ENCODE data around the gene DNM3.

The DNM3 gene

GRCh38 chr1:171871848-171872247 is 30.6 kb downstream of the DNM3 start:
- no peak for TF ChIP-seq ZBTB11 (tag by site-specific recombination; conservative IDR thresholded peaks at IDR 0.05; ENCODE audit: low read depth)
- no peak for TF ChIP-seq HOXC10 (CRISPR knock-in tag; IDR thresholded peaks at IDR 0.05)
- no peak overlapping the region for H3K4me3 ChIP-seq (ENCODE audit: low read depth, low read length)
- no peaks in the 10 kb centered on the region for H3K9me3 ChIP-seq (ENCODE audit: control insufficient read depth, insufficient read depth, low read depth, low read length)
- H3K36me3 ChIP-seq (ENCODE audit: control insufficient read depth in 2 of 2, insufficient read depth in 1 of 2, low read length in 2 of 2) = no peaks in the 10 kb centered on the region
- peaks cover 3% of the 10 kb centered on the region; the same call in 1 of the 2 replicates for H3K4me1 ChIP-seq (ENCODE audit: control insufficient read depth, insufficient read depth, low read length)
- no peak overlapping the region for H3K27ac ChIP-seq (ENCODE audit: extremely low read depth, low read depth, low read length)
- CTCF ChIA-PET = interaction anchor here (1.3 kb wide), 1 partner anchor 71 kb away, joined by 3 read pairs; no protein-coding TSS in a partner anchor
- POLR2A ChIA-PET = no interaction called here

GRCh38 chr1:171872430-171872829 is 31.1 kb downstream of the DNM3 start:
- POLR2A ChIA-PET = no interaction called here
- Histone ChIP-seq H3K9me3 (ENCODE audit: control insufficient read depth, insufficient read depth, low read depth, low read length) (no peaks in the 10 kb centered on the region), H3K4me1 (ENCODE audit: control insufficient read depth, insufficient read depth, low read length) (peaks cover 3% of the 10 kb centered on the region; the same call in 1 of the 2 replicates), H3K27ac (ENCODE audit: extremely low read depth, low read depth, low read length) (no peak overlapping the region), H3K4me3 (ENCODE audit: low read depth, low read length) (no peak overlapping the region), H3K36me3 (ENCODE audit: control insufficient read depth in 2 of 2, insufficient read depth in 1 of 2, low read length in 2 of 2) (no peaks in the 10 kb centered on the region)
- CTCF ChIA-PET = interaction anchor here (1.3 kb wide), 1 partner anchor 71 kb away, joined by 3 read pairs; no protein-coding TSS in a partner anchor
- TF ChIP-seq ZNF280D (tag by site-specific recombination; IDR thresholded peaks at IDR 0.05) (no peak), ZBTB6 (tag by site-specific recombination; IDR thresholded peaks at IDR 0.05) (no peak), MYNN (tag by site-specific recombination; IDR thresholded peaks at IDR 0.05; ENCODE audit: borderline replicate concordance) (no peak), ZNF19 (tag by site-specific recombination; IDR thresholded peaks at IDR 0.05; ENCODE audit: low read depth) (no peak), SP2 (tag by site-specific recombination; IDR thresholded peaks at IDR 0.05) (no peak), ZNF175 (tag by site-specific recombination; IDR thresholded peaks at IDR 0.05) (no peak), ZNF548 (tag by site-specific recombination; IDR thresholded peaks at IDR 0.05) (no peak), ZNF514 (tag by site-specific recombination; IDR thresholded peaks at IDR 0.05) (no peak), ZNF138 (tag by site-specific recombination; IDR thresholded peaks at IDR 0.05; ENCODE audit: borderline replicate concordance) (no peak), PBX3 (CRISPR knock-in tag; IDR thresholded peaks at IDR 0.05) (no peak), INSM2 (tag by site-specific recombination; IDR thresholded peaks at IDR 0.05) (no peak), GLI2 (tag by site-specific recombination; IDR thresholded peaks at IDR 0.05; ENCODE audit: borderline replicate concordance, low read depth) (no peak), ZNF621 (tag by site-specific recombination; IDR thresholded peaks at IDR 0.05) (no peak), ZBTB21 (tag by site-specific recombination; IDR thresholded peaks at IDR 0.05) (no peak), ZNF221 (tag by site-specific recombination; IDR thresholded peaks at IDR 0.05; ENCODE audit: borderline replicate concordance) (no peak), ZNF747 (tag by site-specific recombination; IDR thresholded peaks at IDR 0.05) (no peak), BCL11B (tag by site-specific recombination; IDR thresholded peaks at IDR 0.05; ENCODE audit: low read depth) (no peak), ZFP41 (tag by site-specific recombination; IDR thresholded peaks at IDR 0.05; ENCODE audit: borderline replicate concordance) (no peak)
